Measurements from ENCODE around the gene PLCH2.

PLCH2 gene

DNA sequence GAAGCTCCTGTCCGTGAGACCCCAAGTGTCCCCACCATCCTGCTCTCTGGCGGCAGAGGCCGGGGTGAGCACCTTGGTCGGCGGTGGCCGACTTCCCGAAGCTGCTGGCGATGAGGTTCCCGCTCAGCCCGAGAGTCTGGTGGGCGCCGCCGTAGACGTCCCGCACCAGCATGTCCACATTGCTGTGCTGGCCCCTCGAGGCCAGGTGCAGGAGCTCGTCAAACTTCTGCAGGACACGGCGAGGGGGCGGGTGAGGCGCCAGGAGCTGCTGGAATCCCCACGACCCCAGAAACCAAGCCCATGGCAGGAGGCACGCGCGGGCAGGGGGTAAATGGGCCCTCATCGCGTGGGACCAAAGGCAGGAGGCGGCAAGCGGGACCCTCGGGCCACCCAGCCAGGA lies 43.6 kb downstream of the PLCH2 start:
- Histone ChIP-seq H3K27me3 (ENCODE audit: insufficient read depth, low read length) (no peaks in the 10 kb centered on the region), H3K4me2 (ENCODE audit: low read length) (no peak overlapping the region), H3K27ac (ENCODE audit: low read depth, low read length, poor library complexity, severe bottlenecking) (no peak overlapping the region), H3K4me1 (ENCODE audit: insufficient read depth, low read length, severe bottlenecking) (peaks cover 11% of the 10 kb centered on the region), H2AFZ (ENCODE audit: low read length) (no peak overlapping the region), H4K20me1 (ENCODE audit: insufficient read depth, low read length) (no peaks in the 10 kb centered on the region), H3K9ac (ENCODE audit: low read length) (no peak overlapping the region), H3K79me2 (ENCODE audit: insufficient read depth, low read length) (peaks cover 22% of the 10 kb centered on the region), H3K9me3 (ENCODE audit: low read length) (no peaks in the 10 kb centered on the region), H3F3A (ENCODE audit: insufficient read depth, low read length) (no peaks in the 10 kb centered on the region), H3K36me3 (ENCODE audit: insufficient read depth, low read length) (peaks cover 71% of the 10 kb centered on the region), H3K4me3 (ENCODE audit: low read depth, low read length, poor library complexity, severe bottlenecking) (no peak overlapping the region), H3K9me2 (ENCODE audit: low read depth, low read length) (no peaks in the 10 kb centered on the region)
- TF ChIP-seq, protein P1, sequence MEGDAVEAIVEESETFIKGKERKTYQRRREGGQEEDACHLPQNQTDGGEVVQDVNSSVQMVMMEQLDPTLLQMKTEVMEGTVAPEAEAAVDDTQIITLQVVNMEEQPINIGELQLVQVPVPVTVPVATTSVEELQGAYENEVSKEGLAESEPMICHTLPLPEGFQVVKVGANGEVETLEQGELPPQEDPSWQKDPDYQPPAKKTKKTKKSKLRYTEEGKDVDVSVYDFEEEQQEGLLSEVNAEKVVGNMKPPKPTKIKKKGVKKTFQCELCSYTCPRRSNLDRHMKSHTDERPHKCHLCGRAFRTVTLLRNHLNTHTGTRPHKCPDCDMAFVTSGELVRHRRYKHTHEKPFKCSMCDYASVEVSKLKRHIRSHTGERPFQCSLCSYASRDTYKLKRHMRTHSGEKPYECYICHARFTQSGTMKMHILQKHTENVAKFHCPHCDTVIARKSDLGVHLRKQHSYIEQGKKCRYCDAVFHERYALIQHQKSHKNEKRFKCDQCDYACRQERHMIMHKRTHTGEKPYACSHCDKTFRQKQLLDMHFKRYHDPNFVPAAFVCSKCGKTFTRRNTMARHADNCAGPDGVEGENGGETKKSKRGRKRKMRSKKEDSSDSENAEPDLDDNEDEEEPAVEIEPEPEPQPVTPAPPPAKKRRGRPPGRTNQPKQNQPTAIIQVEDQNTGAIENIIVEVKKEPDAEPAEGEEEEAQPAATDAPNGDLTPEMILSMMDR (IDR thresholded peaks at IDR 0.05; ENCODE audit: low read length) = no peak
- no peak for TF ChIP-seq EZH2 (IDR thresholded peaks at IDR 0.05; ENCODE audit: borderline replicate concordance, low read length)

DNA sequence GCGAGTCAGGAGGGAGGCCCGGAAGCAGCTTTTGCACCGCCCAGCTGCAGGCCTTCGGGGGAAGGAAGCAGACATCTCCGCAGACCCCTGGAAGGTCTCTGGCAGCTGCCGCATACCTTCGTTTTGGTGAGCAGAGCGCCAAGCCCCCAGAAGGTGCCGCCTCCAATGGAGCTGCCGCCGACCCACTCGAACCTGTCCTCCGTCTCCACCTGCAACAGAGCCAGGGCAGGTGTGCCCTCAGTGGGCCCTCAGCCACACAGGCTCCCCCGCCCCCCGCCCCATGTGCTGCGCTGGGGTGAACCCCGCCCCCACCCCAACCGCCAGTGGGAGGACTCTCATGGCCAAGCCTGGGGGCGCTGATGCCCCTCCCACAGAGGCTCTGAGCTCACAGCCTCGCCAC lies 44.1 kb downstream of the PLCH2 start:
- Histone ChIP-seq H3K9me3 (ENCODE audit: low read length) (no peaks in the 10 kb centered on the region), H3K4me3 (ENCODE audit: low read depth, low read length, poor library complexity, severe bottlenecking) (no peak overlapping the region), H3K27me3 (ENCODE audit: insufficient read depth, low read length) (no peaks in the 10 kb centered on the region), H3K9me2 (ENCODE audit: low read depth, low read length) (no peaks in the 10 kb centered on the region), H3K9ac (ENCODE audit: low read length) (no peak overlapping the region), H3K4me2 (ENCODE audit: low read length) (no peak overlapping the region), H4K20me1 (ENCODE audit: insufficient read depth, low read length) (no peaks in the 10 kb centered on the region), H2AFZ (ENCODE audit: low read length) (no peak overlapping the region), H3K79me2 (ENCODE audit: insufficient read depth, low read length) (peaks cover 27% of the 10 kb centered on the region), H3K36me3 (ENCODE audit: insufficient read depth, low read length) (peaks cover 66% of the 10 kb centered on the region), H3K4me1 (ENCODE audit: insufficient read depth, low read length, severe bottlenecking) (peaks cover 16% of the 10 kb centered on the region), H3K27ac (ENCODE audit: low read depth, low read length, poor library complexity, severe bottlenecking) (no peak overlapping the region), H3F3A (ENCODE audit: insufficient read depth, low read length) (no peaks in the 10 kb centered on the region)
- TF ChIP-seq EZH2 (IDR thresholded peaks at IDR 0.05; ENCODE audit: borderline replicate concordance, low read length) = no peak
- TF ChIP-seq, protein P1 (IDR thresholded peaks at IDR 0.05; ENCODE audit: low read length) = no peak

DNA sequence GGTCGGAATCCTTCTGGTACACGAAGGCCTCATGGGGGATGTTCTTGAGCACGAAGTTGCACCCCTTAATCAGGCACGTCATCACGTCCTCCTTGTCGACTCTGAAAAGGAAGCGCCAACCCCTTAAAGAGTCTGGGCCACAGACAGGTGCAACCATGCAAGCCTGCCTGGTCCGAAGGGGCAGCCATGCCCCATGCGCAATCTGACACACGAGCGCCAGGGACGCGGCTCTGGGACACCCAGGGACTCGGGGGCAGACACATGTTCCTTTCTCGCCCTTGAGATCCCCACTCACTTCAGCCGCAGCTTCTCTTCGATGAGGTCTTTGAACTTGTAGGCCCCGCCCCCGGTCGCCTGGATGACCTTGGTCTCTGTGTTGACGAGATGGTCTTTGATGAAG lies 44.7 kb downstream of the PLCH2 start:
- Histone ChIP-seq H4K20me1 (ENCODE audit: insufficient read depth, low read length) (no peaks in the 10 kb centered on the region), H3F3A (ENCODE audit: insufficient read depth, low read length) (no peaks in the 10 kb centered on the region), H3K79me2 (ENCODE audit: insufficient read depth, low read length) (peaks cover 33% of the 10 kb centered on the region), H3K4me3 (ENCODE audit: low read depth, low read length, poor library complexity, severe bottlenecking) (no peak overlapping the region), H3K27me3 (ENCODE audit: insufficient read depth, low read length) (no peaks in the 10 kb centered on the region), H3K9me2 (ENCODE audit: low read depth, low read length) (no peaks in the 10 kb centered on the region), H3K36me3 (ENCODE audit: insufficient read depth, low read length) (peaks cover 60% of the 10 kb centered on the region), H3K4me2 (ENCODE audit: low read length) (no peak overlapping the region), H3K27ac (ENCODE audit: low read depth, low read length, poor library complexity, severe bottlenecking) (no peak overlapping the region), H2AFZ (ENCODE audit: low read length) (no peak overlapping the region), H3K9ac (ENCODE audit: low read length) (no peak overlapping the region), H3K4me1 (ENCODE audit: insufficient read depth, low read length, severe bottlenecking) (peaks cover 19% of the 10 kb centered on the region), H3K9me3 (ENCODE audit: low read length) (no peaks in the 10 kb centered on the region)
- TF ChIP-seq EZH2 (IDR thresholded peaks at IDR 0.05; ENCODE audit: borderline replicate concordance, low read length) = no peak
- TF ChIP-seq, protein P1 (IDR thresholded peaks at IDR 0.05; ENCODE audit: low read length) = no peak
